ENCODE results near the gene UGT1A7. TPM values are rescaled to one million over a fixed set of nuclear protein-coding genes. Genes with fewer than 3 reads are reported as not detected.

The UGT1A7 gene
- total RNA-seq, 6 experiments from 2014 or later: 1.3 to 6.9 (median 4.6) TPM

- no peaks in the 10 kb centered on the region for H3K27me3 ChIP-seq
- 30% methylated on average over 7 of the region's 7 CpGs for WGBS (ENCODE audit: insufficient coverage, low coverage, low lambda C conversion rate, missing lambda C conversion rate)
- peak overlapping the region in 1 of 3 donors; percentile 20 for H3K4me3 ChIP-seq
- peaks cover 0 to 67% (median 14%) of the 10 kb centered on the region in 4 donors for H3K4me1 ChIP-seq
- DNase-seq: peak in 1 of 3 donors; percentile 68
- intact Hi-C loops (cut with DNase I): no loop called here
- peaks cover 0 to 6% (median 0%) of the 10 kb centered on the region in 4 donors for H3K36me3 ChIP-seq
- TF ChIP-seq, protein P1, sequence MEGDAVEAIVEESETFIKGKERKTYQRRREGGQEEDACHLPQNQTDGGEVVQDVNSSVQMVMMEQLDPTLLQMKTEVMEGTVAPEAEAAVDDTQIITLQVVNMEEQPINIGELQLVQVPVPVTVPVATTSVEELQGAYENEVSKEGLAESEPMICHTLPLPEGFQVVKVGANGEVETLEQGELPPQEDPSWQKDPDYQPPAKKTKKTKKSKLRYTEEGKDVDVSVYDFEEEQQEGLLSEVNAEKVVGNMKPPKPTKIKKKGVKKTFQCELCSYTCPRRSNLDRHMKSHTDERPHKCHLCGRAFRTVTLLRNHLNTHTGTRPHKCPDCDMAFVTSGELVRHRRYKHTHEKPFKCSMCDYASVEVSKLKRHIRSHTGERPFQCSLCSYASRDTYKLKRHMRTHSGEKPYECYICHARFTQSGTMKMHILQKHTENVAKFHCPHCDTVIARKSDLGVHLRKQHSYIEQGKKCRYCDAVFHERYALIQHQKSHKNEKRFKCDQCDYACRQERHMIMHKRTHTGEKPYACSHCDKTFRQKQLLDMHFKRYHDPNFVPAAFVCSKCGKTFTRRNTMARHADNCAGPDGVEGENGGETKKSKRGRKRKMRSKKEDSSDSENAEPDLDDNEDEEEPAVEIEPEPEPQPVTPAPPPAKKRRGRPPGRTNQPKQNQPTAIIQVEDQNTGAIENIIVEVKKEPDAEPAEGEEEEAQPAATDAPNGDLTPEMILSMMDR (IDR thresholded peaks at IDR 0.05): no peak
- peak overlapping the region in 2 of 3 donors; percentile 10 to 92 for H3K27ac ChIP-seq
- H3K9me3 ChIP-seq: no peaks in the 10 kb centered on the region
- peak; percentile 40 to 76 (median 60) for ATAC-seq
These were observed 74.9 kb downstream of the UGT1A7 start for GRCh38 chr2:233756429-233757081.

DNA sequence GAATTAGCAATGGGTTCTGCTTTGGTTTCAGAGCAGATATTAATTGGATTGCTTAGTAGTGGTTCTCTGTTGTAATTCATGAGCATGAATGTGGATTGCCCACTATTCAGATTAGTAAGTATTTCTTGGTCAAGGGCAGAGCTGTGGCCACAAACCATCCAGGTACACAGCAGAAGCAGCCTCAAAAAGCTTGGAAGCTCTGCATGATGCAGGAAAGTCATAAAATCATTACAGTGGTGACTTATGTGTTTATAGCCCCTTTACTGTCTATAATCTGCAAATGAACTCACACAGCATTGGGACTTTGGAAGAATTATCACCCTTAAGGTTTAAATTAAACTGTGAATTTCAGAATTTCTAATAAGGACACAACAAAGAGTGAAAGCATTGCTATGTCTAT lies 76.4 kb downstream of the UGT1A7 start:
- H3K9me3 ChIP-seq: no peaks in the 10 kb centered on the region
- no peaks in the 10 kb centered on the region for H3K27me3 ChIP-seq
- intact Hi-C loops (cut with DNase I): no loop called here
- DNase-seq (no peak), ATAC-seq (no peak)
- H3K36me3 ChIP-seq: peaks cover 0 to 6% (median 0%) of the 10 kb centered on the region in 4 donors
- TF ChIP-seq POLR2A (IDR thresholded peaks at IDR 0.05): no peak
- TF ChIP-seq, protein P1 (IDR thresholded peaks at IDR 0.05): no peak
- H3K27ac ChIP-seq: peak overlapping the region in 1 of 3 donors; percentile 92
- H3K4me3 ChIP-seq: peak overlapping the region in 1 of 3 donors; percentile 20
- peaks cover 0 to 51% (median 13%) of the 10 kb centered on the region in 4 donors for H3K4me1 ChIP-seq

GRCh38 chr2:233758849-233759248 lies 77.1 kb downstream of the UGT1A7 start:
- Histone ChIP-seq H3K4me1 (peaks cover 0 to 44% (median 13%) of the 10 kb centered on the region in 4 donors), H3K27me3 (no peaks in the 10 kb centered on the region), H3K36me3 (peaks cover 0 to 6% (median 0%) of the 10 kb centered on the region in 4 donors), H3K4me3 (peak overlapping the region in 1 of 3 donors; percentile 20), H3K27ac (peak overlapping the region in 1 of 3 donors; percentile 92), H3K9me3 (no peaks in the 10 kb centered on the region)
- WGBS (ENCODE audit: insufficient coverage, low coverage, low lambda C conversion rate, missing lambda C conversion rate): 52% methylated on average over 2 of the region's 2 CpGs
- intact Hi-C loops (cut with DNase I): no loop called here
- DNase-seq (no peak), ATAC-seq (no peak)
- TF ChIP-seq, protein P1 (IDR thresholded peaks at IDR 0.05): no peak
- no peak for TF ChIP-seq POLR2A (IDR thresholded peaks at IDR 0.05)

GRCh38 chr2:233760043-233760442 lies 78.3 kb downstream of the UGT1A7 start, which contains the start of gene UGT1A1:
TSS of gene UGT1A1 (plus strand) at chr2:233760270. CDS start at chr2:233760288, 18 bp downstream.
- peak within 1 kb of the TSS; percentile 12 to 69 (median 69) for H3K4me3 ChIP-seq
- ATAC-seq (peak; percentile 6 to 58 (median 42)), DNase-seq (peak in 2 of 3 donors; percentile 58 to 83)
- intact Hi-C loops (cut with DNase I): loop anchor here in 1 of 2 donors (5.0 kb wide), 1 partner anchor 43 kb away; the partner anchor contains the start of gene UGT1A4
- 36% methylated on average over 6 of the region's 6 CpGs for WGBS (ENCODE audit: insufficient coverage, low coverage, low lambda C conversion rate, missing lambda C conversion rate)
- H3K4me1 ChIP-seq: peaks cover 0 to 41% (median 16%) of the 10 kb centered on the region in 4 donors
- peak within 1 kb of the TSS; percentile 80 to 92 (median 91) for H3K27ac ChIP-seq
- TF ChIP-seq, protein P1 (IDR thresholded peaks at IDR 0.05): no peak
- peak; percentile 66 for TF ChIP-seq POLR2A (IDR thresholded peaks at IDR 0.05)
- H3K27me3 ChIP-seq: no peaks in the 10 kb centered on the region
- H3K36me3 ChIP-seq: peaks cover 0 to 2% (median 0%) of the 10 kb centered on the region in 4 donors
- H3K9me3 ChIP-seq: no peaks in the 10 kb centered on the region

Data from right lobe of liver (tissue), 6 donors.